GM21786 (cell line): ENCODE results near the gene IL31RA.
"Not testable (repeated sequence)": the region's sequence is repeated elsewhere in the genome, so short reads cannot be mapped to it uniquely, and the experiment has no call there.

ENCODE experiments used
- ATAC-seq: cut with Tn5 transposase; IDR thresholded peaks from one replicate; pipeline ENCODE4 v1.9.1; 2021; ENCODE audit not compliant: unreplicated experiment

IL31RA gene

DNA sequence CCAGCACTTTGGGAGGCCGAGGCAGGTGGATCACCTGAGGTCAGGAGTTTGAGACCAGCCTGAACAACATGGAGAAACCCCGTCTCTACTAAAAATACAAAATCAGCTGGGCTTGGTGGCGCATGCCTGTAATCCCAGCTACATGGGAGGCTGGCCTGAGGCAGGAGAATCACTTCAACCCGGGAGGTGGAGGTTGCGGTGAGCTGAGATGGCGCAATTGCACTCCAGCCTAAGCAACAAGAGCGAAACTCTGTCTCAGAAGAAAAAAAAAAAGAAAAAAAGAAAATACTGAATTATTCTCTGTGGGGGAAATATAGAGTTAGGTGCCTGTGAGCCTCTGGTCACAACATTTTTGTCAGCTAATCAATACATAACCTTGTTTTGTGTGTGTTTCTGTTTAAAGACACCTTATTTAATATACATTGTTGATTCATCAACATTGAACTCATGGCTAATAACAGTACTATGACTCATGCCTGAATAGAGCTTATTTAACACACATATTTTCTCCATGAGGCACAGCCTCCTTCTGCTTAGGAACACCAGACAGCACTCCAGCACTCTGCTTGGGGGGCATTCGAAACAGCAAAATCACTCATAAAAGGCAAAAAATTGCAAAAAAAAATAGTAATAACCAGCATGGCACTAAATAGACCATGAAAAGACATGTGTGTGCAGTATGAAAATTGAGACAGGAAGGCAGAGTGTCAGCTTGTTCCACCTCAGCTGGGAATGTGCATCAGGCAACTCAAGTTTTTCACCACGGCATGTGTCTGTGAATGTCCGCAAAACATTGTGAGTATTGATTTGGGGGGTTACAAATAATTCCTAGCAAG lies at the start of gene IL31RA:
Gene IL31RA (plus strand): TSS at position 519 of the 836 bp plus-strand sequence. CDS start 214 bp downstream, at position 733.
- no peak for ATAC-seq

DNA sequence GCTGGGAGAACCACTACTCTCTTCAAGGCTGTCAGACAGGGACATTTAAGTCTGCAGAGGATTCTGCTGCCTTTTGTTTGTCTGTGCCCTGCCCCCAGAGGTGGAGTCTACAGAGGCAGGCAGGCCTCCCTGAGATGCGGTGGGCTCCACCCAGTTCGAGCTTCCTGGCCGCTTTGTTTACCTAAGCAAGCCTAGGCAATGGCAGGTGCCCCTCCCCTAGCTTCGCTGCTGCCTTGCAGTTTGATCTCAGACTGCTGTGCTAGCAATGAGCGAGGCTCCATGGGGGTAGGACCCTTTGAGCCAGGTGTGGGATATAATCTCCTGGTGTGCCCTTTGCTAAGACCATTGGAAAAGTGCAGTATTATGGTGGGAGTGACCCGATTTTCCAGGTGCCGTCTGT lies 42.3 kb upstream of the IL31RA start:
- not testable (repeated sequence) for ATAC-seq

DNA sequence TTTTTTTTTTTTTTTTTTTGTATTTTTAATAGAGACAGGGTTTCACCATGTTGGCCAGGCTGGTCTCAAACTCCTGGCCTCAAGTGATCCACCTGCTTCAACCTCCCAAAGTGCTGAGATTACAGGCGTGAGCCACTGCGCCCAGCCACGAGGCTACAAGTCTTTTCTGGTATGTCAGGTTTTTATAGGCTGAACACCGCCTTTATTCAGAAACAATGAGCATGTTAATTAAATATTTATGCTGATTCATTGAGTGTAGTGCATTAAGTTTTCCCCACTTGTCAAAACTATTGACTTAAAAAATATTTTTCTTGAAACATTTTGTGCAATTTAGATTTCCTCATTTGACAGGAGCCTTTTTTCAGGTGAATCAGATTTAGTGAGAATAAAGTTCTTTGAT lies 35.2 kb upstream of the IL31RA start:
- ATAC-seq, result not testable (repeated sequence)

- no peak for ATAC-seq
These were observed 34.8 kb upstream of the IL31RA start for GRCh38 chr5:55816342-55816741.

GRCh38 chr5:55817030-55817429 lies 34.1 kb upstream of the IL31RA start:
- ATAC-seq, result no peak

GRCh38 chr5:55820488-55820887 lies 30.7 kb upstream of the IL31RA start:
- ATAC-seq, result no peak

- no peak for ATAC-seq
These were observed 29.2 kb upstream of the IL31RA start for GRCh38 chr5:55821731-55822512.

- no peak for ATAC-seq
These were observed 27.9 kb upstream of the IL31RA start for GRCh38 chr5:55823151-55823796.

- no peak for ATAC-seq
These were observed 21.2 kb upstream of the IL31RA start for GRCh38 chr5:55829956-55830355.

DNA sequence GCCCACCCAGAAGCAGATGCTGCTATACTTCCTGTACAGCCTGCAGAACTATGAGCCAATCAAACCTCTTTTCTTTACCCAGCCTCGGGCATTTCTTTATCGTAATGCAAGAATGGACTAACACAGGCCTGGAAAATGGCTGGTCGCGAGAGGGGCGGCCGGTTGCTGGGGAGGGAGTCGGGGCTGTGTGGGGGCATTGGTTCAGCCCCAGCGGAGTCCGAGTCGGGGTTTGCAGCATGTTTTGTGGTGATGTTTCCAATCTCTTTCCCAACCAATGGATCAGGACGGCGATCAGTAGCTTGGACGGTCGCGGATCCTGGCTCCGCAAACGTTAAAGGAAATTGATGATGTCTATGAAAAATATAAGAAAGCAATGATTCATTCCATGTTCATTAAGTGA lies 18.7 kb upstream of the IL31RA start:
- no peak for ATAC-seq

DNA sequence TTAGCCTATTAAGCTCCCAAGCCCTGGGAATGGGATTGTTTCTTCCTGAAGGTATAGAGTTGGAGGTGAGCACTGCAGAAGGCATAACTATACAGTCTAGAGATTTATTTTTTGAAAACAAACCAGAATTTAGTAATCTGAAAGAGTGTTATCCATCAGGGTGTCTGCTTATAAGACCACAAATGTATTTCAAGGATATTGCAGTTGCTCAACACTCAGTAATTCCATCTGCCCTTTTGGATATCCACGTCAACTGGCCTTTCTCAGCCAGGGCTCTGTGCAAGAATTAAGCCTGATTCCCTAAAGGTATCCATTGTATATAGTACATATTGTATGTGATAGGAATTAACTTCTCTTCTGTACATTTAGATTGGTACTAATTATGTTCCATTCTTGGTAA lies 15.0 kb upstream of the IL31RA start:
- ATAC-seq, result no peak

DNA sequence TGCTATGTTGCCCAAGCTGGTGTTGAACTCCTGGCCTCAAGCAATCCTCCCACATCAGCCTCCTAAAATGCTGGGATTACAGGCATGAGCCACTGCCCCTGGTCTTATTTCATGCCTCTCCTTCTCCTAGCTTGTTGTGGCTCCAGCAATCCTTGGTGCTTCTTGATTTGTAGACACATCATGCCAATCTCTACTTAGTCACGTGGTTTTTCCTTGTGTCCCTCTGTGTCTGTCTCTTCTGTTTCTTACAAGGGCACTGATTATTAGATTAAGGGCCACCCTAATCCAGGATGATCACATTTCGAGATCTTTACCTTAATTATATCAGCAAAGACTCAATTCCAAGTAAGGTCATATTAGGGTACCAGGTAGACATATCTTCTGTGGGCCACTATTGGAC lies 9.2 kb upstream of the IL31RA start:
- ATAC-seq, result no peak

GRCh38 chr5:55847837-55848236 lies 3.3 kb upstream of the IL31RA start:
- no peak for ATAC-seq

DNA sequence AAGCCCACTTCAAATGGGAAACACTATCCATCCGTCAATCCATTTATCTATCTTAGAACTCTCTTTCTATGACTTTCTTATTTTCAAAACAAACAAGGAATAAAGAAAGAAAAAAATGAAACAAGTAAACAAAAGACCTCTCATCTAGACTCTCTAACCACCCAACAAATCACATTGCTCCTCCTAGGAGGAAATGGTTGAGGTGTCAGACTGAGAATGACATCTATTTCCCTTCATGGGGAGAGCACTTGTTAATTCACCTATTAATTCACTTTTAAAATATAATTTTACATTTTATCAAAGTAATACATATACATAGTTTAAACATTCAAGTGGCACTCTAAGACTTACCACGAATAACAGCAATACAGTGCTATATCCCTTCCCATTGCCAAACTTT lies 2.4 kb upstream of the IL31RA start:
- ATAC-seq, result no peak

DNA sequence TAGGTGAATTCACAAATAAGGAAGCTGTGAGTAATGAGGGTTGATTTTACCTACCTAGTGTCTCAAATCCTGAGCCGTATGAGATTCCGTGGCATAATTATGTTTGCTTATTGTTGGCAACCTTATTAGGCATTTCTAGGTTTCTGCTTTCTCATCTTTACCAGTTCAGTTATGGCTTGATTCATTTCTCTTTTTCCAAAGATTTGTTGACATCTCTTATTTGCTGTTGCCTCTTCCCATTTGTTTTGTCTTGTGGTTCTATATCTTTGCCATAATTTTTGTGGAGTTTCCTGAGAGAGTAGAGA lies 470 bp downstream of the IL31RA start:
- no peak for ATAC-seq

- ATAC-seq, result no peak
These were observed 1.3 kb downstream of the IL31RA start for GRCh38 chr5:55852503-55852902.

- no peak for ATAC-seq
These were observed 2.0 kb downstream of the IL31RA start for GRCh38 chr5:55853041-55853670.

DNA sequence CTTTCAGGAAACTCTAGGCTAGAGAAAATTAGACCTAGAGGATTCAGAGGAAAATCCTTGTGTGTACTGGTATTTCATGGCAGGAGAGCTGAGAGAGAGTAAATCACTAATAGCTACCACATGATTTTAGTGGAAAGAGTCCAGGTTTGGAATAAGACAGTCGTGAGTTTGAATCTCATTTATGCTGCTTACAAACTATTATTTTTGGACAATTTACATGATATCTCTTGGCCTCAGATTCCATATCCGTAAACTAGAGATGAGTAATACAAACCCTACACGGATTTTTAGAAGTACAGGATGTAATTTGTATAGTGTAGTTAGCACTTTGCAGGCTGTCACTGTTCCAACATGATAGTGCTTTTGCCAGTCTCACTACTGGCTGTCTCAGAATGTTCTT lies 2.7 kb downstream of the IL31RA start:
- no peak for ATAC-seq

DNA sequence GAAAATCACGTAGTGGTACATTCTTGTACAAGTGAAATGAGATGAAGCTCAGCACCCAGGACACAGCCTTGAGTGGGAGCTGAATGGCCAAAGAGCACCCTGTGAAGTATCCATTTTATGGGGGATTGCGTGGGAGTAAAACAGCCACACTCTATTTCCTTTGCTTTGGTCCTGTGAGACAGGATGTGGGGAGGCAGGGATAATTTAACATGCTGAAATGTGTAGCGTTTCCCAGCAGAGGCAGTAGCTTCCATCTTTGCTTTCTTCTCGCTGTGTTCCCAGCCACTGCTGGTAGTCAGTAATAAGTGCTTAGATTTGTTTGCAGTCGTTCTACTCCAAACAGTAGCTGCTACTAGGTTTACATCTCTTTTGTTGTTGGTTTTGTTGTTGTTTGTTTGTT lies 4.4 kb downstream of the IL31RA start:
- ATAC-seq, result no peak

GRCh38 chr5:55856516-55857246 lies 5.5 kb downstream of the IL31RA start:
- ATAC-seq, result no peak

DNA sequence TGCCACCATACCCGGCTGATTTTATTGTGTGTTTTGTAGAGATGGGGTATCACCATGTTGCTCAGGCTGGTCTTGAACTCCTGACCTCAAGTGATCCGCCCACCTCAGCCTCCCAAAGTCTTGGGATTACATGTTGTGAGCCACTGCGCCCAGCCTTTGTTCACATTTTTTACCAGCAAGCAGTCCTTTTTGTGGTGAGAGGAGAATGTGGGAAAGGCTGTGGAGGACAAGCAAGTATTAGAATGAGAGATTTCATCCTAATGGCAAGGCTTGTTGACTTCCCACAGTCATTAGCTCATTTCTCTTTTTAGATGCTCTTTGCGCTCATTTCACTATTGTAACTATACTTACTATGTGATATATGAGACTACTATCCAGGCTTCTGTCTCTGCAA lies 6.1 kb downstream of the IL31RA start:
- no peak for ATAC-seq
